ENCODE results near the gene OR5C1. TPM values are rescaled to one million over a fixed set of nuclear protein-coding genes. Genes with fewer than 3 reads are reported as not detected.

Gene OR5C1
- polyA plus RNA-seq (2011; rRNA removed) (not detected in 2 replicates), polyA plus RNA-seq (2017; fragmentation: RNase III; extraction: RNeasy Plus Mini Kit Qiagen cat#74134 plus additional on column Dnase treatment) (not detected in 3 replicates), polyA minus RNA-seq (2011; rRNA and poly(A)+ RNA removed) (not detected in 2 replicates)
- polyA plus RNA-seq (2012; cell fraction: cytosol; rRNA removed), result not detected in 2 replicates
- polyA plus RNA-seq (2012; cell fraction: nucleus; rRNA removed), result not detected in 2 replicates

GRCh38 chr9:122788831-122789230, at the start of gene OR5C1:
TSS of gene OR5C1 (plus strand) at chr9:122788933. CDS start at chr9:122788933, 0 bp downstream.
- FAIRE-seq (no peak), DNase-seq (ENCODE audit: low read depth in 1 of 2, low spot score in 1 of 2) (no peak), ATAC-seq (no peak)
- ChIA-PET CTCF (no interaction called here), POLR2A (no interaction called here)
- TF ChIP-seq POLR2AphosphoS2 (conservative IDR thresholded peaks at IDR 0.05; ENCODE audit: low read length) (no peak), JUN (IDR thresholded peaks at IDR 0.05) (no peak), FOXS1 (CRISPR knock-in tag; IDR thresholded peaks at IDR 0.05) (no peak), MAFK (IDR thresholded peaks at IDR 0.05; ENCODE audit: partially characterized antibody) (no peak), NFE2L2 (conservative IDR thresholded peaks at IDR 0.05; ENCODE audit: low read length) (no peak), HOXB13 (CRISPR knock-in tag; IDR thresholded peaks at IDR 0.05; ENCODE audit: low read depth) (no peak), MAX (IDR thresholded peaks at IDR 0.05) (no peak), JUNB (IDR thresholded peaks at IDR 0.05) (no peak), RNF2 (IDR thresholded peaks at IDR 0.05; ENCODE audit: borderline replicate concordance, low read depth) (no peak), MAZ (IDR thresholded peaks at IDR 0.05; ENCODE audit: borderline replicate concordance, low read depth, low read length) (no peak), ZFP36 (IDR thresholded peaks at IDR 0.05; ENCODE audit: borderline replicate concordance, partially characterized antibody) (no peak), REST (IDR thresholded peaks at IDR 0.05) (no peak), ELK1 (IDR thresholded peaks at IDR 0.05; ENCODE audit: low read depth, low read length) (no peak), NR3C1 (IDR thresholded peaks at IDR 0.05) (no peak), TP53 (CRISPR knock-in tag; IDR thresholded peaks at IDR 0.05) (no peak), CEBPB (IDR thresholded peaks at IDR 0.05) (no peak), ZSCAN20 (CRISPR knock-in tag; IDR thresholded peaks at IDR 0.05) (no peak), KDM1A (IDR thresholded peaks at IDR 0.05; ENCODE audit: low read depth) (no peak), CHD4 (IDR thresholded peaks at IDR 0.05; ENCODE audit: borderline replicate concordance) (no peak), RFX5 (IDR thresholded peaks at IDR 0.05) (no peak)
- WGBS (ENCODE audit: missing lambda C conversion rate), result 77% methylated on average over 11 of the region's 12 CpGs
- Histone ChIP-seq H3K9me3 (no peaks in the 10 kb centered on the region), H3K4me2 (no peak within 1 kb of the TSS), H3K4me1 (peaks cover 9% of the 10 kb centered on the region; the same call in 1 of the 3 replicates), H3K27ac (no peak within 1 kb of the TSS), H3K4me3 (no peak within 1 kb of the TSS)

GRCh38 chr9:122742003-122742402, 46.7 kb upstream of the OR5C1 start, which contains the start of gene OR1L6:
TSS of gene OR1L6 (plus strand) at chr9:122742303. CDS start at chr9:122749848, 7,545 bp downstream.
- H3K27ac ChIP-seq, result no peak within 1 kb of the TSS
- H3K9me3 ChIP-seq, result peaks cover 4% of the 10 kb centered on the region; the same call in 1 of the 3 replicates
- CTCF ChIA-PET, result interaction anchor here (1.1 kb wide), 1 partner anchor 45 kb away, joined by 5 read pairs; no protein-coding TSS in a partner anchor
- 7% methylated on average over 6 of the region's 6 CpGs for WGBS (ENCODE audit: missing lambda C conversion rate)
- TF ChIP-seq RARB (CRISPR knock-in tag; IDR thresholded peaks at IDR 0.05), result no peak
- no peak for TF ChIP-seq HOXB13 (CRISPR knock-in tag; IDR thresholded peaks at IDR 0.05; ENCODE audit: low read depth)
- TF ChIP-seq NR3C1 (IDR thresholded peaks at IDR 0.05), result no peak
- no peak for TF ChIP-seq MAX (IDR thresholded peaks at IDR 0.05)
- no peak for TF ChIP-seq MAFK (IDR thresholded peaks at IDR 0.05; ENCODE audit: partially characterized antibody)
- TF ChIP-seq CHD2 (IDR thresholded peaks at IDR 0.05; ENCODE audit: low read length, partially characterized antibody), result no peak
- TF ChIP-seq E2F6 (IDR thresholded peaks at IDR 0.05; ENCODE audit: borderline replicate concordance, low read depth), result no peak
- no peak for TF ChIP-seq BCL3 (IDR thresholded peaks at IDR 0.05)
- no peak for TF ChIP-seq CHD4 (IDR thresholded peaks at IDR 0.05; ENCODE audit: borderline replicate concordance)
- TF ChIP-seq EP300 (IDR thresholded peaks at IDR 0.05), result no peak
- H3K4me2 ChIP-seq, result no peak within 1 kb of the TSS
- POLR2A ChIA-PET, result no interaction called here
- FAIRE-seq (no peak), ATAC-seq (no peak), DNase-seq (ENCODE audit: low read depth in 1 of 2, low spot score in 1 of 2) (no peak)
- no peaks in the 10 kb centered on the region for H3K4me1 ChIP-seq
- no peak within 1 kb of the TSS for H3K4me3 ChIP-seq

All from A549 (cell line).